ENCODE measurements around the gene CRADD.

DNA sequence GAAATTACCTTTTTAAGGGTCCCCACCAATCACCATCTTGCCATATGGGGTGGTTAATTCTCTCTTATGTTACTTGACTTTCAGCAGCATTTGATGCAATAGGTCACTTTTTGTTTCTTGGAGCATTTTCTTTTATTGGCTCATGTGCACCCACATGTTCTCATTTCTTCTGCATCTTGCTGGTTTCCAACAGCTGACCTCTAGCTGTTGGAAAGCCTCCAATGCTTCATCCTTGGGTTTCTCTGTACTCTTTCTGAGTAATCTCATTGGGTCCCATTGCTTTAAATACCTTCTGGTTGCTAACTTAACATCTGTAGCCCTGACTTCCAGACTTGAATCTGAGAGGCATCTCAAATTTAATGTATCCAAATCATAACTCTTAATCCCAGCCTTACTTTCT lies 116.8 kb downstream of the CRADD start:
- TF ChIP-seq POLR2A (IDR thresholded peaks at IDR 0.05) (no peak), CTCF (IDR thresholded peaks at IDR 0.05) (no peak), POLR2AphosphoS5 (IDR thresholded peaks at IDR 0.05) (no peak)
